Cardiac muscle cell (in vitro differentiated cells and primary cell): ENCODE measurements around the gene NBAS. TPM values are rescaled to one million over a fixed set of nuclear protein-coding genes. Genes with fewer than 3 reads are reported as not detected.

Experiments used
- DNase-seq, 2 donors: peaks; one replicate each; pipeline versions ENCODE4 v3.0.0 to v3.0.0-alpha.2; 2010 to 2017; ENCODE audit warnings: low read depth in 1 of 2, low spot score in 1 of 2
- H3K27ac ChIP-seq: fragments of 200-600 bp; sonication (generic); 2 replicates; pipeline ENCODE4 v1.5.1; 2016
- H3K27me3 ChIP-seq: fragments of 200-600 bp; sonication (generic); 2 replicates; pipeline ENCODE4 v1.6.0; 2016; ENCODE audit warnings: control low read depth
- H3K36me3 ChIP-seq: fragments of 200-600 bp; sonication (generic); 2 replicates; pipeline ENCODE4 v1.5.1; 2016; ENCODE audit warnings: control low read depth
- H3K4me1 ChIP-seq: fragments of 200-600 bp; sonication (generic); 2 replicates; pipeline ENCODE4 v1.8.1; 2017; ENCODE audit warnings: low read depth, mild to moderate bottlenecking, mixed run types
- H3K4me3 ChIP-seq: fragments of 200-600 bp; sonication (generic); 2 replicates; pipeline ENCODE4 v1.5.1; 2016; ENCODE audit warnings: mild to moderate bottlenecking
- H3K9me3 ChIP-seq: fragments of 200-600 bp; sonication (generic); 2 replicates; pipeline ENCODE4 v1.5.1; 2017; ENCODE audit warnings: low read depth, mild to moderate bottlenecking, control low read depth
- polyA plus RNA-seq: library from polyadenylated mRNA; unstranded; fragments of >200 nt; fragmentation: Nextera tagmentation; extraction: Ambion mirVana; gene quantifications from 2 replicates; pipeline ENCODE4 v1.2.1, GENCODE V29; 2016
- total RNA-seq: library from RNA; depleted of rRNA; stranded (reverse); fragments of >200 nt; gene quantifications from 2 replicates; pipeline ENCODE4 v1.2.3, GENCODE V29; 2016
- TF ChIP-seq, protein P1 (sequence below): IDR thresholded peaks from 2 replicates; pipeline ENCODE4 v1.5.1; 2012; ENCODE audit warnings: low read depth, mild to moderate bottlenecking, low read length

The NBAS gene
- total and polyA plus RNA-seq, 2 experiments from 2014 or later = 32.4 to 74.8 TPM

DNA sequence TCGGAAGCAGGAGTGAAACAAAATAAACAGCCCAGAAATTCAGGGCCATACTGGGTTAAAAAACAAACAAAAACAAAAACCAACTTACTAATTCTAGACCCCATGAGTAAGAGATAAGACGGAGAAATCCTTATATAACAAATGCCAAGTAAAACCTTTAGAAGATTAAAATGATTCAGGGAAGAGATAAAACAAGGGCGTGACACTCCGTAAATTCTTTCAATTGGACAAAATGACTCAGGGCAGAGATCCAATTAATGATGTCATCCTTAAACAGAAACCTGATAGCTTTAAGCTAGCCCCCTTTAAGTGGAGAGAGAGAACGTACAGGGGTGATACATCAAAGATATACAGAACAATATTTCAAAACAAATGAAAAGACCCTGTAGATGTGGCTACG lies 317.4 kb downstream of the NBAS start:
- H3K4me3 ChIP-seq = no peak overlapping the region
- peaks cover 11% of the 10 kb centered on the region for H3K4me1 ChIP-seq
- H3K9me3 ChIP-seq = no peaks in the 10 kb centered on the region
- no peaks in the 10 kb centered on the region for H3K36me3 ChIP-seq
- no peak overlapping the region for H3K27ac ChIP-seq
- DNase-seq = peak in 1 of 2 donors; percentile 32
- no peaks in the 10 kb centered on the region for H3K27me3 ChIP-seq
- TF ChIP-seq, protein P1, sequence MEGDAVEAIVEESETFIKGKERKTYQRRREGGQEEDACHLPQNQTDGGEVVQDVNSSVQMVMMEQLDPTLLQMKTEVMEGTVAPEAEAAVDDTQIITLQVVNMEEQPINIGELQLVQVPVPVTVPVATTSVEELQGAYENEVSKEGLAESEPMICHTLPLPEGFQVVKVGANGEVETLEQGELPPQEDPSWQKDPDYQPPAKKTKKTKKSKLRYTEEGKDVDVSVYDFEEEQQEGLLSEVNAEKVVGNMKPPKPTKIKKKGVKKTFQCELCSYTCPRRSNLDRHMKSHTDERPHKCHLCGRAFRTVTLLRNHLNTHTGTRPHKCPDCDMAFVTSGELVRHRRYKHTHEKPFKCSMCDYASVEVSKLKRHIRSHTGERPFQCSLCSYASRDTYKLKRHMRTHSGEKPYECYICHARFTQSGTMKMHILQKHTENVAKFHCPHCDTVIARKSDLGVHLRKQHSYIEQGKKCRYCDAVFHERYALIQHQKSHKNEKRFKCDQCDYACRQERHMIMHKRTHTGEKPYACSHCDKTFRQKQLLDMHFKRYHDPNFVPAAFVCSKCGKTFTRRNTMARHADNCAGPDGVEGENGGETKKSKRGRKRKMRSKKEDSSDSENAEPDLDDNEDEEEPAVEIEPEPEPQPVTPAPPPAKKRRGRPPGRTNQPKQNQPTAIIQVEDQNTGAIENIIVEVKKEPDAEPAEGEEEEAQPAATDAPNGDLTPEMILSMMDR = no peak

DNA sequence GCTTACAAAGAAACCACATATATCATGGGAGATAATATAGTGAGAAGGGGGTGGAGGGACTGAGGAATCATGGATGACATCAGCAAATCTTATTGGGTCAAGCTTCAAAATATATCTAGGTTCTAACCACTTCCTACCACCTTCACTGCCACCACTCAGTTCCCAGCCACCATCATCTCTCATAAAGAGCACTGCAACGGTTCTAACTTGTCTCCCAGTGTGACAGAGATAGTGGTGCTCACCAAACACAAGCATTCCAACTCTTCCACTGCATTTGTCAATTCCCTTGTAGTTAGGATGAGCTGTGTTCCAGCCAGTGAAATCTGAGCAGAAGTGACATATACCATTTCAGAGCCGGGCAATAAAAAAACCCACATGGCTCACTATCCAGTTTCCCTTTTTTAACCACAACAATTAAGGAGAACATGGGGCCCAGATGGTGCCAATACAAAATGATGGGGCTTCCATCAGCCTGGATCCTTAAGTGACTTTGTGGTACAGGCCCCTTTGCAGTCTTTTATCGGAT lies 318.1 kb downstream of the NBAS start:
- DNase-seq = no peak
- Histone ChIP-seq H3K27ac (no peak overlapping the region), H3K4me3 (no peak overlapping the region), H3K4me1 (peaks cover 11% of the 10 kb centered on the region), H3K27me3 (no peaks in the 10 kb centered on the region), H3K9me3 (no peaks in the 10 kb centered on the region), H3K36me3 (no peaks in the 10 kb centered on the region)
- TF ChIP-seq, protein P1 = no peak

DNA sequence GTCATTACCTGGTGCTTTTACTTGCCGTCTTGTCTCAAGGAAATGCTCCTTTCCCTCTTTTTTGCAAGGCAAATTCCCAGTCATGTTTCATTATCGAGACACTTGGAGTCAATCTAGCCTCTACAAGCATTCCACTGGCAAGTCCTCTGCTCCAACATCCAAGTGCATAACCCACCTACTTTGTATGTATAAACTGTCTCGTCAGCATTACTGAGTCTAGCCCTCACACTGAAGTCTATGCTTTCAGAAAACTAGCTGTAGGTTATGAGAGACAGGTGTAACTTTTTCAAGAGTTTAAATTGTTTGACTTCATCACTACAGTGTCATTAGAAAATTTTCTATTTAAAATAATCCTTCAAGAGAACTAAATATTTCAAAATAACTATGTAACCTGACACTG lies 319.2 kb downstream of the NBAS start:
- H3K4me1 ChIP-seq = peaks cover 8% of the 10 kb centered on the region
- no peak overlapping the region for H3K27ac ChIP-seq
- no peak overlapping the region for H3K4me3 ChIP-seq
- no peaks in the 10 kb centered on the region for H3K9me3 ChIP-seq
- TF ChIP-seq, protein P1 = no peak
- H3K27me3 ChIP-seq = no peaks in the 10 kb centered on the region
- no peaks in the 10 kb centered on the region for H3K36me3 ChIP-seq
- no peak for DNase-seq

DNA sequence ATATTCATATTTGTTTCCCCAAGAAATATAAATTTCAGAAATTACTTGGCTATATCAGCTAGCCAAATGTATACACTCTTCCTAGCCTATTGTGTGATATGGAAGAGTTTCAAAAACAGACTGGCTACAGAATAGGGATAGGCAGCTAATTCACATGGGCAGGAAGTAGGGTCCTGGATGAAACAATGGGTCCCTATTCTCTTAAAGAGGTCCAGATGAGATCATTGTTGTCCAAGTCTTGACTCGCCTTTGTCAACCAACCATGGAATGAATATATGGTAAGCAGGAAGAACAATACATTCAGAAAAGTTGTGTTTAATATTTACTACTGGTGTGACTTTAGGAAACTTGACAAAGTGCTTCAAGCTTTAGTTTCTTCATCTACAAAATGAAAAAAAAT lies 319.9 kb downstream of the NBAS start:
- peaks cover 6% of the 10 kb centered on the region for H3K4me1 ChIP-seq

DNA sequence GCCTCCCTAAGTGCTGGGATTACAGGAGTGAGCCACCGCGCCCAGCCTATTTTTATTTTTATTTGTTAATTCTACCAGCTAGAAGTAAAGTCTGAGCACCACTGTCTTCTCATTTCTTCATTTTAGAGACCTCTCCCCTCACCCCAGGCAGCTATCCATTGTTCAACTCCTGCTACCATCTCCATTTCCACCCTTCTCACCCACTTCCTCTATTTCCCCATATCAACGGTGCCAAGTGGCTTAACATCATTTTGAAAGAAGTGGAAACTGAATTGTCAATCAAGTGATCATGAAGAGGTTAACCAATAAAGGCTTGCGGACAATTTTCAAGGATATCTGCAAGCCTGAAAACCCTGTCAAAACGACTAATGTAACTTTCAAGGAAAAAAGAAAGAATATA lies 323.1 kb downstream of the NBAS start:
- no peak overlapping the region for H3K27ac ChIP-seq
- H3K4me3 ChIP-seq = no peak overlapping the region
- DNase-seq = no peak
- TF ChIP-seq, protein P1 = no peak
- H3K36me3 ChIP-seq = peaks cover 7% of the 10 kb centered on the region
- no peaks in the 10 kb centered on the region for H3K27me3 ChIP-seq
- no peaks in the 10 kb centered on the region for H3K4me1 ChIP-seq
- H3K9me3 ChIP-seq = no peaks in the 10 kb centered on the region

More for the DNA sequence above, 319.9 kb downstream of the NBAS start:
- no peak overlapping the region for H3K4me3 ChIP-seq
- no peaks in the 10 kb centered on the region for H3K9me3 ChIP-seq
- H3K27ac ChIP-seq = no peak overlapping the region
- TF ChIP-seq, protein P1 = no peak
- no peaks in the 10 kb centered on the region for H3K36me3 ChIP-seq
- no peak for DNase-seq
- H3K27me3 ChIP-seq = no peaks in the 10 kb centered on the region
